HT-29 (cell line): ENCODE measurements around the gene TMIGD2. TPM values are rescaled to one million over a fixed set of nuclear protein-coding genes. Genes with fewer than 3 reads are reported as not detected.
"Not testable (repeated sequence)": the region's sequence is repeated elsewhere in the genome, so short reads cannot be mapped to it uniquely, and the experiment has no call there.

Experiments used
- DNase-seq: peaks from one replicate; pipeline ENCODE4 v3.0.0-alpha.2; 2015; ENCODE audit warnings: low spot score
- total RNA-seq: library from RNA; depleted of rRNA; stranded (reverse); fragments of >200 nt; shearing (Covaris generic); gene quantifications from 2 replicates; pipeline ENCODE4 v1.2.3, GENCODE V29; 2014; rRNA removed

TMIGD2 gene
- total RNA-seq, result not detected in 2 replicates

- no peak for DNase-seq
Observed at GRCh38 chr19:4302243-4302640, at the start of gene TMIGD2. TMIGD2 (minus strand) TSS chr19:4302389; CDS start chr19:4302385, 4 bp downstream.

GRCh38 chr19:4350726-4351125 is 48.5 kb upstream of the TMIGD2 start:
- no peak for DNase-seq

GRCh38 chr19:4350111-4350510 is 47.9 kb upstream of the TMIGD2 start:
- DNase-seq, result no peak

GRCh38 chr19:4349225-4349624 is 47.0 kb upstream of the TMIGD2 start:
- not testable (repeated sequence) for DNase-seq

GRCh38 chr19:4347521-4347920 is 45.3 kb upstream of the TMIGD2 start:
- DNase-seq, result no peak

GRCh38 chr19:4346020-4346383 is 43.8 kb upstream of the TMIGD2 start:
- DNase-seq, result no peak

GRCh38 chr19:4345342-4346019 is 43.3 kb upstream of the TMIGD2 start:
- no peak for DNase-seq

GRCh38 chr19:4343370-4344307 is 41.5 kb upstream of the TMIGD2 start, which contains the start of gene MPND:
MPND (plus strand) TSS chr19:4343562; CDS start chr19:4343594, 32 bp downstream.
- peak; percentile 77 for DNase-seq

GRCh38 chr19:4342615-4343369 is 40.6 kb upstream of the TMIGD2 start:
- peak; percentile 98 for DNase-seq

- no peak for DNase-seq
Observed at GRCh38 chr19:4342314-4342614, 40.1 kb upstream of the TMIGD2 start.

- peak; percentile 79 for DNase-seq
Observed at GRCh38 chr19:4338441-4339355, 36.5 kb upstream of the TMIGD2 start, which contains the start of gene STAP2. STAP2 (minus strand) TSS chr19:4338827; CDS start chr19:4338753, 74 bp downstream.

GRCh38 chr19:4337906-4338440 is 35.8 kb upstream of the TMIGD2 start:
- peak; percentile 52 for DNase-seq

- DNase-seq, result no peak
Observed at GRCh38 chr19:4334929-4335570, 32.9 kb upstream of the TMIGD2 start.

- no peak for DNase-seq
Observed at GRCh38 chr19:4329858-4330257, 27.7 kb upstream of the TMIGD2 start.

- DNase-seq, result not testable (repeated sequence)
Observed at GRCh38 chr19:4328991-4329681, 26.9 kb upstream of the TMIGD2 start.

GRCh38 chr19:4328243-4328990 is 26.2 kb upstream of the TMIGD2 start:
- DNase-seq, result no peak

GRCh38 chr19:4327877-4328242 is 25.7 kb upstream of the TMIGD2 start:
- DNase-seq, result no peak

GRCh38 chr19:4327252-4327876 is 25.2 kb upstream of the TMIGD2 start:
- no peak for DNase-seq
